Hypothalamus (tissue), 51 donors: Measurements from ENCODE around the gene ZSCAN2.
"Not testable (repeated sequence)": the region's sequence is repeated elsewhere in the genome, so short reads cannot be mapped to it uniquely, and the experiment has no call there.

Source experiments
- DNase-seq, 51 donors: peaks; one replicate each; lab custom pipeline; 2025; lab: John Stamatoyannopoulos, UW

ZSCAN2 gene

DNA sequence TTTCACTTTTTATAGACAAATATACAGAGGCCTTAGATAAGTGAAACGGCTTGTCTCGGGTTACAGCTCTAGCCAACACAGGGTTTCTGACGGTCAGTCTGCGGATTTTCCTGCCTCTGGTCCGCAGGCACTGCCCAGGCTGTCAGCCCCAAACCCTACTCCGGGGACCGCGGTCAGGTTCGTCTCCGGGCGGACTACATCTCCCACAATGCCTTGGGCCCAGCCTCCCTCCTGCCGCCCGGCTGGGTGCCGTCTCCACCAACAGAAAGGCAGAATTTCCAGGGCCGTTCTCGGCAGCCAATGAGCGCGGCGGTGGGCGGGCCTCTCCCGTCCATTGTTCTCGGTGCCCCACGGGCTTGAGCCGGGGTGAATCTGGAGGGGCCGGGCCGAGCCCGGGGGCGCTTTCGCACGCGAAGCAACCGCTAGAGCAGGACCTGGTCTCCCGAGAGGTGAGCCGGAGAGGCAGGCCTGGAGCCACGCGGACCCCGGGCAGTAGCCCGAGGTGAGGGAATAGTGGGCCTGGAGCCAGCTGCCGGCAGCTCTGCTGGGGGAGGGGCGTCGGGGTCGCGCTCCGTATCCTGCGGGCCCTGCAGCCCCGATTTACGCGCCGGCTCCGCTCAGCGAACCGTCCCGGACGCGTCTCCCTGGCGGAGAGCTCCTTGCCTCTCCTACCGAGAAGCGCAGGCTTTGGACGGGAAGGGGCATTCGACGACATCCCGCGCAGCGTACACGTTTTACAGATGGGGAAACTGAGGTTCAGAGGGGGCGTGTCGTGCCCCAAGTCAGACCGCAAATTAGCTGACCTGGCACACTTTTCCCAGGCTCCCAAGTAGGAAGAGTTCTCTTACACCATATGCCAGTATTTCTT is at the start of gene ZSCAN2:
ZSCAN2 (plus strand) TSS at position 323 of the 868 bp plus-strand sequence. CDS start 2,919 bp downstream, outside the sequence.
- peak; percentile 63 to 98 (median 93) for DNase-seq

DNA sequence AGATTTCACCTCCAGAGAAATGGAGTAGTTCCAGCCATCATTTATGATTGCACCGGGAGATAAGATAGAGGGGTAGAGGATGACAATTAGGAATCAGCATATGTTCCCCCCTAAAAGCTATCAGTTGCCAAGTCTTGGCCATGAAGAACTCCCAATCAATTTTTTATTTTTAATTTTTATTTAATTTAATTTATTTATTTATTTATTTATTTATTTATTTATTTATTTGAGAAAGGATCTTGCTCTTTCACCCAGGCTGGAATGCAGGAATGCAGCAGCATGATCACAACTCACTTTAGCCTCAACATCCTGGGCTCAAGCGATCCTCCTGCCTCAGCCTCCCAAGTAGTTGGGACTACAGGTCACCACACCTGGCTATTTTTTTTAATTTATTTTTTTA is 49.2 kb upstream of the ZSCAN2 start:
- DNase-seq, result not testable (repeated sequence)

DNA sequence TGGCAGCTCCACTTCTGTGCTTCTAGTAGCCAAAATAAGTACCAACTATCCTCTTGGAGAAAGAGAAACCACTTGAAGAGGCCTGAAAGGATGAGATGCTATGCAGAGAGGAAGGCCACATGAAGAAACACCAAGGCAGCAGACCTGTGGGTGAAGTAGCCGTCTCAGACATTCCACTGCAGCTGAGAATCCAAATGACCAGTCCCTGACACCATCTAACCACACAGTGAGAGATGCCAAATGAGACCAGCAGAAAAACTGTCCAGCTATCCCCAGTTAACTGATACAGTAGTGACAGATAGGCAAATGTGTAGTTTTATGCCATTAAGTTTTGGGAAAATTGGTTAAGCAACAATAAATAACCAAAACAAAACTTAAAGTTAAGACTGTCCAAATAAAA is 47.9 kb upstream of the ZSCAN2 start:
- DNase-seq, result no peak

DNA sequence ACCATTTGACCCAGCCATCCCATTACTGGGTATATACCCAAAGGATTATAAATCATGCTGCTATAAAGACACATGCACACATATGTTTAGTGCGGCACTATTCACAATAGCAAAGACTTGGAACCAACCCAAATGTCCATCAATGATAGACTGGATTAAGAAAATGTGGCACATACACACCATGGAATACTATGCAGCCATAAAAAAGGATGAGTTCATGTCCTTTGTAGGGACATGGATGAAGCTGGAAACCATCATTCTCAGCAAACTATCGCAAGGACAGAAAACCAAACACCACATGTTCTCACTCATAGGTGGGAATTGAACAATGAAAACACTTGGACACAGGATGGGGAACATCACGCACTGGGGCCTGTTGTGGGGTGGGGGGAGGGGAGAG is 44.1 kb upstream of the ZSCAN2 start:
- DNase-seq, result not testable (repeated sequence)

DNA sequence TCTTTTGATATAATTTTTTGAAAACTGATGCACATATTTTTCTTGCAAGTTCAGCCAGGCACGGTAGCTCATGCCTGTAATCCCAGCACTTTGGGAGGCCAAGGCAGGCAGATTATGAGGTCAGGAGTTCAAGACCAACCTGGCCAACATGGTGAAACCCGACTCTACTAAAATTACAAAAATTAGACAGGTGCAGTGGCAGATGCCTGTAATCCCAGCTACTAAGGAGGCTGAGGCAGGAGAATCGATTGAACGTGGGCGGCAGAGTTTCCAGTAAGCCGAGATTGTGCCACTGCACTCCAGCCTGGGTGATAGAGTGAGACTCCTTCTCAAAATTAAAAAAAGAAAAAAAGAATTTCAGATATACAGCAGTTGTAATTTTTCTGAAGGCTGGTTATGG is 32.8 kb upstream of the ZSCAN2 start:
- not testable (repeated sequence) for DNase-seq

DNA sequence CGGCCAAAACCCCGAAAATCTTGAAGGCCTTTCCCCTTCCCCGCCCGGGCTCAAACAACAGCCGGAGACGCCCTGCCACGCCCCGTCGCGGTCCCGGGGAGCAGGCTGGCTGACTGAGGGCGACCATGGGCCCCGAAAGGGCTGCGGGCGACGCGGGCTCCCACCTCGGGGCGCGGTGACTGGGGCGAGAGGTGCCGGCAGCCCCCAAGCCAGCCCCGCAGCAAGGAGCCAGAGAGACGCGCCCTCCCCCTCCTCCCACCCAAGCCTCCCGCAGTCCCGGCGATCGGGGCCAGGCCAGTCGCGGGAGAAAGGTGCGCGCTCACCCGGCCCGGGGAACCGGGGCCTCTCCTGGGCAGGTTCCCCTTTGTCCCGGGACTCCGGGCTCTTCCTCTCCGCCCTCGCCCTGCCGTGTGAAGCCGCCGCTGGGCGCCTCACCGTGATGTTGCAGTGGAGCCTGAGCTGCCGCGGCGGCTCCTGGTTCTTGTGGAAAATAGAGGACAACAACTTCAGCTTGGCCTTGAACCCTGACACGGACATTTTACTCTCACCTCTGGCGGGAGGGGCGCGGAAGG is 30.6 kb upstream of the ZSCAN2 start:
- peak in 23 of 51 donors; percentile 6 to 57 (median 34) for DNase-seq

DNA sequence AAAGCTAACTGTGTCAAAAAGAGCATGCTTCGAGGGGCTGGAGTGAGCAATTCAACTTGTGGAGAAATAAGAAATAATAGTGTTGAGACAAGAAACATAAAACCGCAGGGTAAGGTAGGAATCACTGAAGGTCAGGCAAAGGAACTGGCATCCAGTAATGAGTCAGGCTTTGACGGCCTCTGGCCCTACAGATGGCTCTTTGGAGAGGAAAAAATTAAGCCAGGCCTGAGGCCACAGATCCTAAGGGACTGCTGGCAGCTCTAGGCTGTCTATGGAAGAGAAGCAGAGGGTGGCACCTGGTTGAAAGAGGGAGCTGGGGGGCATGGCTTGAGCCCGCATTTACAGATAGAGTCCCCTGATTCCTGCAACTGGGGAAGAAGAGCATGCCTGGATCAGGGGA is 28.6 kb upstream of the ZSCAN2 start:
- no peak for DNase-seq

DNA sequence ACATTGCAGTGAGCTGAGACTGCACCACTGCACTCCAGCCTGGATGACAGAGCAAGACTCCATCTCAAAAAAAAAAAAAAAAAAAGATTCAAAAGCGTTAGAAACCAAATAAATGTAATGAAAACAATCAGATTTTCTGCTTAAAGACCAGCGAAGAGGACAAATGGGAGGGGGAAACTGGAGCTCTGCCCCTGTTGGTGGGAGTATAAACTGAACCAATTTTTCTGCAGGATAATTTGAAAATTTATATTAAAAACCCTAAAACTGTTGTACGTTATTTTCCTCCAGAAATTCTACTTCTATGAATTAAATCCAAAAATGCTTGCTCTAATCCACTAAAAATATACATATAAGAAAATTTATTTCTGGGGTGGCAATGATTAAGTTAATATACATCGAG is 25.3 kb upstream of the ZSCAN2 start:
- no peak for DNase-seq

DNA sequence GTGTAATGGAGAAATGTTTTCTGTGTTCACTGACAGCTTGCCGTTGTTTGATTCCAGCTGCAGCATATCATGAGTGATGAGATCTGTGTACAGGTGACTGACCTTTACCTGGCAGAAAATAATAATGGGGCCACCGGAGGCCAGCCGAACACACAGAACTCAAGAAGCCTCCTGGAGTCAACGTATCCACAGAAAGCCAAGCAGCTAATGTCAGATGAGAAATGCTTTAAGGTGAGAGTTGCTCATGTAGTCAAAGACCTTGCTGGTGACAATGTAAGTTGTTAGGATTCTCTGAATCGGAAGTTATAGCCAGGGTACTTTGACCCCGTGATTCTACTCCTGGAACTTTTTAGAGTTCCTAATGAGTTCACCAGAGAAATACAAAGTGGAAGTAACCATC is 22.9 kb upstream of the ZSCAN2 start:
- DNase-seq, result not testable (repeated sequence)

DNA sequence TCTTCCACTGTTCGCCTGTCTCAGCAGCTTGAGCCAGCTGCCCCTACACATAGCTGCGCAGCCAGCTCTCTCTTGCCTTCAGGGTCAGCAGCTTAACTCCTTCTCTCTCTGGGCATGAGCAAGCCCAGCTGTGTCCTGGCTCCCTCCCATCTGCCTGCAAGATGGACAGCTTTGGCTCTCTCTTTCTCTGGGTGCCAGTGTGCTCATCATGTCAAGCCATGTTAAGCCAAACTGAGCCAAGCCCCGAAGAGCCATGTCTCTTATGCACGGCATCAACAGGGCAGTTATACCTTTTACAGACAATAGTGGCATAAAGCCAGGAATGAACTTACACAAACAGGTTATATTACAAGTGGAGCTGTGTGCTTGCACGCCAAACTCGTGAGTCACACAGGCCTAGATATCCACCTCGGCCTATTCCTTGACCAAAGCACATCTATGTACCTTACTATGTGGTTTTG is 21.5 kb upstream of the ZSCAN2 start:
- DNase-seq, result not testable (repeated sequence)

DNA sequence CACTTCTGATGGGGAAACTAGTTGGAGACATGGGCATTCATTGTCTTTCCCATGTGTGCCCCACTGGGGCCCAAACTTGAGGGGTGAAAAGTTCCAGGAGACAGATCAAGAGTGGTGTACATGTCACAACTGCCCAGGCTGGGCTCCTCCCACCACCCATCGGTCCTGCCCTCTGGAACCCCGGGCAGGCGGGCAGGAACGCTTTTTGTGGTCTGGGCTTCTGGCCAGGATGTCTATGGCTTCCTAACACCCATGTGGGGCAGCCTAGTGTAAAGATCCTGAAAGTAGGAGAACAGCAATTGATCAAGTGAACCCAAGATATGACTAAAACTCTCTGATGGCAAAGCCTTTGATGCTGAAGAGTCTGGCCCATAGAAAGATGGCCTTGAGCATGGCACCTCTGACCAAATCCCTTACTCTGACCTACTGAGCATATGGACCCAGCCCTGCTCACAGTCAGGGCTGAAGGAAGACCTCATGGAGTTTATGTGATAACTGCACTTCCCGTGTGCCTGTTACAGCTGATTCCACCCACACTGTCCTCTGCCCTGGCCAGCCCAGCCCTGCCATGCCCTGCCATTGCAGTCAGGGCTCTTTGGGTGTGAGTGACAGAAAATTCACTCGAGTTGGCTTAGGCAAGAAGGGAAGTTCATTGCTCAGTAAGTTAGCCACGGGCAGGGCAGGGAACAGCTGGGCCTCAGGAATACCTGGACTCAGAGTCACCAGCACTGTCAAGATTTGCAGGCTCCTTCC is 19.0 kb upstream of the ZSCAN2 start:
- DNase-seq, result not testable (repeated sequence)

DNA sequence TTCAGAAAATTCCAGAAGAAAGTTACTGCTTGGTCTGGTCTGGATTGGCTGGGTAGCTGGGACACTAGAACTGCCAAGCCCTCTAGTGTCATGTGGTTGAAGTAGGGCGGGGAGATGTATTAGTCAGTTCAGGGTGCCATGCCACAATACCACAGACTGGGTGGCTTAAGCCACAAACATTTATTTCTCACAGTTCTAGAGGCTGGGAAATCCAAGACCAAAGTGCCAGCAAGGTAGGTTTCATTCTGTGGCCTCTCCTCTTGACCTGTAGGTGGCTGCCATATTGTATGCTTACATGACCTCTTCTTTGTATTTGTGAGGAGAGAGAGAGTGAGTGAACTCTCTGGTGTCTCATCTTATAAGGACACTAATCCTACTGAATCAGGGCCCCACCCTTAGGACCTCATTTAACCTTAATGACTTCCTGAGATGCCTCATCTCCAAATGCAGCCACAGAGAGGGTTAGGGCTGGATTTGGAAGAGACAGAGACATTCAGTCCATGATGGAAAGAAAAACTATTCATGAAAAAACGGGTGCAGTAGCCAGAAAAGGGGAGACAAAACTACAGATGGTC is 18.1 kb upstream of the ZSCAN2 start:
- no peak for DNase-seq

DNA sequence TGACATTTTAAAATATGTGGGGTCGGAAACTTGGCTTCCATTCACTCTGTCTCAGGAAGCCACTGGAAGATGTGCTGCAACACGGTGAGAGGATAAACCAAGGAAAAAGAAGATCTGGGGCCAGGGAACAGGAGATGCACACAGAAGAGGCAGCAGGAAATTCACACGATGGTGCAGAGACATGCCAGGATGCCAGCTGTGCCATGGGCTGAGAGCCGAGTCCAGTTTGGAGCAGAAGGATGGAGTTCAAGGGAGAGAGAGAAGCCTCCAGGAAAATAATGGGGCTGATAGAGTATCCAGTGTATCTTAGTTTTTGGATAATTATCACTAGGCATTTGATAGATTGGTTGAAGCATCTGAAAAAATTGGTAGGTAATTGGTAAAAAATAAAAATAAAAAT is 16.9 kb upstream of the ZSCAN2 start:
- not testable (repeated sequence) for DNase-seq

DNA sequence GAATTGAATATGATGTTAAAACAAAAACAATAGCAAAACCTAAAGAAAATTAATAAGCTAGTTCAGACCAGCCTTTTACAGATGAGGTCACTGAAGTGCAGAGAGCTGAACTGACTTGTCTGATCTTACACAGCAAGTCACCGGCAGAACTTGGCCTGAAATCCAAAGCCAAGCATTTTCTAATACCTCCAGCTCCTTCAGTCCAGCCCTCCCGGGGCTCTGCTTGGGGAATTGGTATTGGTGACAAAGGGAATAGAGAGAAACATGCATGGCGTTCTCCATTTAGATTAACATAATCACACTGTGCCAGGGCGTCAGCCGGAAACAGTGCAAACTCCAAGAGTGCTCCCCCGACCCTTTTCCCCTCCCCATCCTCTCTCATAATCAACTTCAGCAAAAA is 14.1 kb upstream of the ZSCAN2 start:
- no peak for DNase-seq

DNA sequence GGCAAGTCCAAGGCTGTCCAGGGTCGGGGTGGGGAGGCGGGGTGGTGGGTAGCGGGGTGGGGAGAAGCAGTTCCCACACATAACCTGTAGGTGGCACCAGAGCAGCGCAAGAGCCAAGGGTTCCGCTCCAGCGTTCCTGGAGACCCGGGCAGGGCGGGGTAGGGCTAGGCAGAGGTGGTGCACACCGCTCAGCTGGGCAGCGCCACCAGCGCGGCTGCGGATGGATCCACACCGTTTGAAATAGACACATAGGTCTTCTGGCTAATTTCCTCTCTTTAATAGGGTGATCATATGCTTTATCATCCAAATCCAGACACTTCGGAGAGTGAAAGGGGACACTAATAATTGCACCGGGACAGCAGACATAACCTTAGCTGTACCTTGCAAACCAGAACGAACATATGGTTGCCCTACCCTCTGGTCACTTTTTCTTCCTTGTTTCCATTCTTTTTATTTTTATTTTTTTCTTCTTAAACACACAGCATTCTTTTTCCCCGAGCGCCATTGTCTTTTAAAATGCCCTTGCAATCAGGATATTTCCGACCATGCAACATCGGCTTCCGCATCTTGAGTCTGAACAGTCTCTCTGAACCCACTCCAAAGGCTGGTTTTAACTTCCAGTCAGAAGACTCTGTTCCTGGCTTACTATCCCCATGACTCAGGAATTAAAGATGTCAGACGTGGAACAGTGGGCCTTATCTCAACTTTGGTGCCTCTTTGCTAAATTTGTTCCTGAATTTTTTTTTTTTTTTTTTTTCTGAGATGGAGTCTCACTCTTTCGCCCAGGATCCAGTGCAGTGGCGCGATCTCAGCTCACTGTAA is 12.5 kb upstream of the ZSCAN2 start:
- DNase-seq, result peak in 50 of 51 donors; percentile 12 to 84 (median 61)

DNA sequence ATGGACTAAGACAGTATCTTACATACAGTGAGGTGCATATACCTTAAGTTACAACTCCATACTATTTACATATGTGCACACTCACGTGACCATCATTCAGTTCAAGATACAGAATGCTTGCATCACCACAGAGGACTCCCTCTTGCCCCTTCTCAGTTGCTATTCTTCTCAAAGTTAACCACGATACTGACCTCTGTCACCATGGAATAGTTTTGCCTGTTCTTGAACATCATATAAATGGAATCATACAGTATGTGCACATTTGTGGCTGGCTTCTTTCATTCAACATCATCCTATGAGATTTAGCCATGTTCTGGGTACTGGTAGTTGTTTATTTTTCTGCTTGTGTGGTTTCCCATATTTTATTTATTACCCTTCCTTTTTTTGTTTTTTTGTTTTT is 10.4 kb upstream of the ZSCAN2 start:
- DNase-seq, result no peak

DNA sequence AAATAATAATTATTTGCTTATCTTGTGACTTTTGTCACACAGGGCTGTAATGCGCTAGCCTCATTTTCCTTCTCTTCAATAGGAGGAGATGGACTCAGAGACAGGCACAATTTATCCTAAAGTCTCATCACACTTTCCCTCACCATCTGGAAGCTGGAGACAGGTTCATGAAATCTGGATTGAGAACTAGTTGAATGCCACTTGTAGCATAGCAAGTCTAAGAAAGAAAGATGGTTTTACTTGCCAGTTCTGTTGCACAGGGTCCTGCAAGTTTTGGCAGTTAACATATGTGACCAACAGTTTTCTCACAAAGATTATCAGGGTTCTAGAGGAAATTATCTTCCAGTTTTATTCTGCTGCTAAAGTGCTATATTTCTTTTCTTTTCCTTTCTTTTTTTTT is 9.0 kb upstream of the ZSCAN2 start:
- no peak for DNase-seq

DNA sequence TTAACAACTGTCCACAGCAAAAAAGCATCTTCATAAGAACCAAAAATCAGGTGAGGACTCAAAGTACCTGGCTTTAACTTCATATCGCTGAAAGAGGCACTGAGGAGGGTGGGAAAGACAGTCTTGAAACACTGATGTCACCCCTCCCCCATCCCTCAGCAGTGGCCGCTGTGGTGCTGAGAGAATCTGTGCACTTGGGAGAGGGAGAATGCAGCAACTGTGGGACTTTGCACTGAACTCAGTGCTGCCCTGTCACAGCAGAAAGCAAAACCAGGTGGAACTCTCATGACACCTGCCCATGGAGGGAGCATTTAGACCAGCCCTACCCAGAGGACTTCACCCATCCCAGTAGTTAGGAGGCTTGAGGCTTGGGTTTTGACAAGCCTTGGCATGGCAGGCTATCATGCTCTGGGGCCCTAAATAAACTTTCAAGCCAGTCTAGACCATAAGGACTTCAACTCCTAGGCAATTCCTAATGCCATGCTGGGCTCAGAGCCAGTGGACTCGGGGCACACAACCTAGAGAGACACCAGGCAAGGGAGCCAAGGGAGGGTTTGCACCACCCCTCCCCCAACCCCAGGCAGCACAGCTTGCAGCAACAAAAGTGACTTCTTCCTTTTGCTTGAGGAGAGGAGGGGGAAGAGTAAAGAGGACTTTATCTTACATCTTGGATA is 6.1 kb upstream of the ZSCAN2 start:
- no peak for DNase-seq

DNA sequence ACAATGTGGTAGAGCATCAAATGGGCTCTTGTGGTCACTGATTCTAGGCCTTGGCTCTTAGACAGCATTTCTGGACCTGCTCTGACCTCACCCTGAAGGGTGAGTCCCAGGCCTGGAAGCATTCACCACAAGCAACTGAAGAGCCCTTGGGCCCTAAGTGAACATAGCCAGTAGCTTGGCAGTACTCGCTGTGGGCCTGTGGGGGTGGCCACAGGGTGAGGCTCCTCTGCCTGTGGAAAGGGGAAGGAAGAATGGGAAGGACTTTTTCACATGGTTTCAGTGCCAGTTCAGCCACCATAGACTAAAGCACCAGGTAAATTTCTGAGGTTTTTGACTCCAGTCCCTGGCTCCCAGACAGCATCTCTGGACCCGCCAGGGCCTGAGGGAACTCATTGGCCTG is 5.1 kb upstream of the ZSCAN2 start:
- no peak for DNase-seq

DNA sequence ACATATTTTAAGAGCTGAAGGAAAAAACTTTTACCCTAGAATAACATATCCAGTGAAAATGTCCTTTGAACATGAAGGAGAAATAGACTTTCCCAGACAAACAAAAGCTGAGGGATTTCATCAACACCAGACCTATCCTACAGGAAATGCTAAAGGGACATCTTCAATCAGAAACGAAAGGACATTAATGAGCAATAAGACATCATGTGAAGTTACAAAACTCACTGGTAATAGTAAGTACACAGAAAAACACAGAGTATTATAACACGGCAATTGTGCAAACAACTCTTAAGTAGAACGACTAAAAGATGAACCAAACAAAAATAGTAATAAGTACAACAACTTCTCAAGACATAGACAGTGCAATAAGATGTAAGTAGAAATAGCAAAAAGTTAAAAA is 3.5 kb upstream of the ZSCAN2 start:
- DNase-seq, result no peak
